ENCODE results near the gene RBM28. TPM values are rescaled to one million over a fixed set of nuclear protein-coding genes. Genes with fewer than 3 reads are reported as not detected.
"Not testable (repeated sequence)": the region's sequence is repeated elsewhere in the genome, so short reads cannot be mapped to it uniquely, and the experiment has no call there.

The RBM28 gene
- total RNA-seq, 1 experiment from 2014 or later, result 45.3 TPM

- ChIA-PET CTCF (no interaction called here), POLR2A (ENCODE audit: unreplicated experiment) (interaction anchor here (0.7 kb wide), 1 partner anchor 479 kb away, joined by 3 read pairs; no protein-coding TSS in a partner anchor)
- Histone ChIP-seq H2AFZ (ENCODE audit: low read length) (no peak overlapping the region), H3K9ac (ENCODE audit: low read length) (no peak overlapping the region), H3K4me1 (ENCODE audit: insufficient read depth, low read length) (no peaks in the 10 kb centered on the region), H3K9me2 (replicated peaks; ENCODE audit: low read length) (no peaks in the 10 kb centered on the region), H3K27ac (ENCODE audit: low read length) (no peak overlapping the region), H3F3A (ENCODE audit: low read length, unreplicated experiment) (no peaks in the 10 kb centered on the region), H3K9me3 (ENCODE audit: low read length) (no peaks in the 10 kb centered on the region), H4K20me1 (ENCODE audit: low read length) (no peaks in the 10 kb centered on the region), H3K27me3 (ENCODE audit: low read length) (no peaks in the 10 kb centered on the region), H3K4me2 (ENCODE audit: low read length) (no peak overlapping the region), H3K4me3 (ENCODE audit: low read length) (no peak overlapping the region), H3K79me2 (ENCODE audit: low read length) (no peaks in the 10 kb centered on the region), H3K36me3 (ENCODE audit: low read depth, low read length) (peaks cover 30% of the 10 kb centered on the region)
- intact Hi-C loops (cut with micrococcal nuclease), result no loop called here
- no peak for DNase-seq
- BruUV-seq (replicated peaks), result no TSS peak
- TF ChIP-seq EZH2phosphoT487 (IDR thresholded peaks at IDR 0.05; ENCODE audit: borderline replicate concordance, low read length) (no peak), EZH2 (IDR thresholded peaks at IDR 0.05; ENCODE audit: low read length, unreplicated experiment) (no peak)
- TF ChIP-seq, protein P1, sequence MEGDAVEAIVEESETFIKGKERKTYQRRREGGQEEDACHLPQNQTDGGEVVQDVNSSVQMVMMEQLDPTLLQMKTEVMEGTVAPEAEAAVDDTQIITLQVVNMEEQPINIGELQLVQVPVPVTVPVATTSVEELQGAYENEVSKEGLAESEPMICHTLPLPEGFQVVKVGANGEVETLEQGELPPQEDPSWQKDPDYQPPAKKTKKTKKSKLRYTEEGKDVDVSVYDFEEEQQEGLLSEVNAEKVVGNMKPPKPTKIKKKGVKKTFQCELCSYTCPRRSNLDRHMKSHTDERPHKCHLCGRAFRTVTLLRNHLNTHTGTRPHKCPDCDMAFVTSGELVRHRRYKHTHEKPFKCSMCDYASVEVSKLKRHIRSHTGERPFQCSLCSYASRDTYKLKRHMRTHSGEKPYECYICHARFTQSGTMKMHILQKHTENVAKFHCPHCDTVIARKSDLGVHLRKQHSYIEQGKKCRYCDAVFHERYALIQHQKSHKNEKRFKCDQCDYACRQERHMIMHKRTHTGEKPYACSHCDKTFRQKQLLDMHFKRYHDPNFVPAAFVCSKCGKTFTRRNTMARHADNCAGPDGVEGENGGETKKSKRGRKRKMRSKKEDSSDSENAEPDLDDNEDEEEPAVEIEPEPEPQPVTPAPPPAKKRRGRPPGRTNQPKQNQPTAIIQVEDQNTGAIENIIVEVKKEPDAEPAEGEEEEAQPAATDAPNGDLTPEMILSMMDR (conservative IDR thresholded peaks at IDR 0.05; ENCODE audit: low read depth, low read length), result no peak
- no peak for ATAC-seq
Measured at GRCh38 chr7:128302139-128302538, 41.6 kb downstream of the RBM28 start.

DNA sequence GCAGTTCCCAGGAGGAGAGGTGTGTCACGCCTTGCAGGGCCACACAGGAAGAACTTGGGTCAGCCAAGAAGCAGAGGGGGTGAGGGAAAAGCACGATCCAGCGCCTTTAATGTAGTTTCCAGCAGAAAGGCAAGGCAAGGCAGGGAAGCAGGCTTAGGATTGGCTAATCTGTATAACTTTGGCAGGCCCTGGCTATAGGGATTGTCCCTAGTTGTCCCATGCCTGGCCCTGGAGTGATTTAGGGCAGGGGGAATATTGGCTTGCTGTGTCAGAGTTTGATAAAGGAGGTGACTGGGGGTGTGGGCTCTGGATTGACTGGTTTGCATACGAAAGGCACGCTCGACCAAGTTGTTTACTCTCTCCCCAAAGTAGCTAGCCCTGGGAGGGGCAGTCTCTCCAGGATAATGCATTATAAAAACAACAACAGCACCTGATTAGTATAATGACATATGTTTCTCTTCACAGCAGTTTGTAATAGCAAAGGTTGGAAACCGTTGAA, 44.5 kb downstream of the RBM28 start:
- intact Hi-C loops (cut with micrococcal nuclease), result no loop called here
- ATAC-seq, result no peak
- CTCF ChIA-PET, result no interaction called here

GRCh38 chr7:128298004-128298403, 45.7 kb downstream of the RBM28 start:
- H3K9ac ChIP-seq (ENCODE audit: low read length); intact Hi-C loops (cut with micrococcal nuclease): not testable (repeated sequence)

More for the DNA sequence above, 44.5 kb downstream of the RBM28 start:
- DNase-seq, result no peak
- TF ChIP-seq, protein P1 (conservative IDR thresholded peaks at IDR 0.05; ENCODE audit: low read depth, low read length), result no peak
- Histone ChIP-seq H3K9me2 (replicated peaks; ENCODE audit: low read length) (no peaks in the 10 kb centered on the region), H3K27ac (ENCODE audit: low read length) (no peak overlapping the region), H3K9me3 (ENCODE audit: low read length) (no peaks in the 10 kb centered on the region), H4K20me1 (ENCODE audit: low read length) (no peaks in the 10 kb centered on the region), H3F3A (ENCODE audit: low read length, unreplicated experiment) (no peaks in the 10 kb centered on the region), H2AFZ (ENCODE audit: low read length) (no peak overlapping the region), H3K79me2 (ENCODE audit: low read length) (no peaks in the 10 kb centered on the region), H3K36me3 (ENCODE audit: low read depth, low read length) (peaks cover 4% of the 10 kb centered on the region; the same call in 1 of the 2 replicates), H3K4me2 (ENCODE audit: low read length) (no peak overlapping the region), H3K9ac (ENCODE audit: low read length) (no peak overlapping the region), H3K27me3 (ENCODE audit: low read length) (no peaks in the 10 kb centered on the region), H3K4me3 (ENCODE audit: low read length) (no peak overlapping the region), H3K4me1 (ENCODE audit: insufficient read depth, low read length) (no peaks in the 10 kb centered on the region)
- POLR2A ChIA-PET (ENCODE audit: unreplicated experiment), result no interaction called here
- no TSS peak for BruUV-seq (replicated peaks)

More at GRCh38 chr7:128298004-128298403, 45.7 kb downstream of the RBM28 start:
- H3K9me3 ChIP-seq (ENCODE audit: low read length); CTCF ChIA-PET; H2AFZ ChIP-seq (ENCODE audit: low read length); H3K27me3 ChIP-seq (ENCODE audit: low read length); H3K9me2 ChIP-seq (replicated peaks; ENCODE audit: low read length); ATAC-seq; BruUV-seq (replicated peaks); H3F3A ChIP-seq (ENCODE audit: low read length, unreplicated experiment); H4K20me1 ChIP-seq (ENCODE audit: low read length); H3K4me3 ChIP-seq (ENCODE audit: low read length); H3K27ac ChIP-seq (ENCODE audit: low read length); H3K79me2 ChIP-seq (ENCODE audit: low read length); H3K4me2 ChIP-seq (ENCODE audit: low read length); POLR2A ChIA-PET (ENCODE audit: unreplicated experiment); H3K36me3 ChIP-seq (ENCODE audit: low read depth, low read length); DNase-seq; H3K4me1 ChIP-seq (ENCODE audit: insufficient read depth, low read length): not testable (repeated sequence)

Measured in PC-3 (cell line).